HepG2 (cell line): ENCODE data around the gene ZNF451. TPM values are rescaled to one million over a fixed set of nuclear protein-coding genes. Genes with fewer than 3 reads are reported as not detected.
A peak's percentile ranks its signal among the peaks of the same experiment; 100 is the strongest.

Source experiments
- ARID2 ChIP-seq: sonication (generic); formaldehyde crosslinking; IDR thresholded peaks from 2 replicates; pipeline ENCODE4 v1.8.1; 2022; ENCODE audit warnings: mild to moderate bottlenecking, missing genetic modification reagents, borderline replicate concordance
- DRAP1 ChIP-seq: IDR thresholded peaks from 2 replicates; pipeline ENCODE4 v1.6.1; 2016; ENCODE audit warnings: missing genetic modification reagents, missing compliant biosample characterization
- KDM1A ChIP-seq: IDR thresholded peaks from 2 replicates; pipeline ENCODE4 v1.6.1; 2016; ENCODE audit warnings: missing compliant biosample characterization
- KDM5A ChIP-seq: fragments of 200-600 bp; sonication (generic); IDR thresholded peaks from 2 replicates; pipeline ENCODE4 v1.7.0; 2018; ENCODE audit warnings: antibody characterized with exemption, mild to moderate bottlenecking, low read length, borderline replicate concordance
- MTF2 ChIP-seq: sonication (generic); formaldehyde crosslinking; IDR thresholded peaks from 2 replicates; pipeline ENCODE4 v1.5.0; 2020; ENCODE audit warnings: missing genetic modification reagents, borderline replicate concordance
- RELA ChIP-seq: sonication (generic); formaldehyde crosslinking; IDR thresholded peaks from 2 replicates; pipeline ENCODE4 v1.4.0; 2020; ENCODE audit warnings: missing genetic modification reagents
- RXRA ChIP-seq: sonication (generic); formaldehyde crosslinking; IDR thresholded peaks from 2 replicates; pipeline ENCODE4 v1.5.1; 2020; ENCODE audit warnings: missing genetic modification reagents
- SALL2 ChIP-seq: sonication (generic); formaldehyde crosslinking; IDR thresholded peaks from 2 replicates; pipeline ENCODE4 v1.8.1; 2023; ENCODE audit warnings: mild to moderate bottlenecking, missing genetic modification reagents, inconsistent platforms
- SYNCRIP ChIP-seq: fragments of 200-400 bp; formaldehyde crosslinking; IDR thresholded peaks from 2 replicates; pipeline ENCODE4 v1.6.1; 2018; ENCODE audit warnings: mild to moderate bottlenecking, low read depth, low read length; ENCODE audit not compliant: insufficient read depth
- TAF1 ChIP-seq: sonication (generic); formaldehyde crosslinking; IDR thresholded peaks from 2 replicates; pipeline ENCODE4 v1.4.0; 2020; ENCODE audit warnings: missing genetic modification reagents
- TIGD3 ChIP-seq: sonication (generic); formaldehyde crosslinking; IDR thresholded peaks from 2 replicates; pipeline ENCODE4 v1.5.1; 2020; ENCODE audit warnings: mild to moderate bottlenecking, missing genetic modification reagents, borderline replicate concordance
- XBP1 ChIP-seq: sonication (generic); formaldehyde crosslinking; IDR thresholded peaks from 2 replicates; pipeline ENCODE4 v1.5.0; 2020; ENCODE audit warnings: missing genetic modification reagents
- ZBTB39 ChIP-seq: sonication (generic); formaldehyde crosslinking; IDR thresholded peaks from 2 replicates; pipeline ENCODE4 v1.5.0; 2020; ENCODE audit warnings: missing genetic modification reagents
- ZBTB7A ChIP-seq: sonication (generic); formaldehyde crosslinking; IDR thresholded peaks from 2 replicates; pipeline ENCODE4 v1.8.0; 2022; ENCODE audit warnings: mild to moderate bottlenecking, missing genetic modification reagents
- ZNF180 ChIP-seq: sonication (generic); formaldehyde crosslinking; IDR thresholded peaks from 2 replicates; pipeline ENCODE4 v1.4.0; 2020; ENCODE audit warnings: low read depth, missing genetic modification reagents, borderline replicate concordance
- ZNF333 ChIP-seq: sonication (generic); formaldehyde crosslinking; IDR thresholded peaks from 2 replicates; pipeline ENCODE4 v1.4.0; 2020; ENCODE audit warnings: mild to moderate bottlenecking, missing genetic modification reagents, borderline replicate concordance
- ZNF598 ChIP-seq: sonication (generic); formaldehyde crosslinking; IDR thresholded peaks from 2 replicates; pipeline ENCODE4 v1.5.1; 2020; ENCODE audit warnings: mild to moderate bottlenecking, missing genetic modification reagents, borderline replicate concordance
- ZNF83 ChIP-seq: sonication (generic); formaldehyde crosslinking; IDR thresholded peaks from 2 replicates; pipeline ENCODE4 v1.4.0; 2020; ENCODE audit warnings: missing genetic modification reagents, mild to moderate bottlenecking, borderline replicate concordance
- polyA plus RNA-seq, 8 experiments: library from polyadenylated mRNA; depleted of rRNA in 3 of 8; stranded (reverse) in 7 of 8; unstranded in 1 of 8; fragments of >200 nt; fragmentation: Illumina TruSeq in 4 of 8; extraction: Trizol in 4 of 8; gene quantifications; 2 replicates each; pipeline versions ENCODE4 v1.2.1 to v1.2.3, GENCODE V29; 2011 to 2016; ENCODE audit warnings: low read depth in 4 of 8, missing spikeins in 1 of 8, mixed read lengths in 1 of 8; ENCODE audit not compliant: insufficient read depth in 1 of 8
- total RNA-seq, 5 experiments: library from RNA; depleted of rRNA; stranded (reverse); fragments of >200 nt; fragmentation: Illumina TruSeq; extraction: Trizol; gene quantifications; 2 replicates each; pipeline ENCODE4 v1.2.3, GENCODE V29; 2016; ENCODE audit warnings: low read depth in 1 of 5

The ZNF451 gene
- total and polyA plus RNA-seq, 2 of the 13 experiments (the other 11 are each of a cell fraction or from before 2014, with no cell fraction given): 32.1 to 65.7 TPM

- TF ChIP-seq XBP1 (CRISPR knock-in tag): no peak
- peak; percentile 84; the same call in 1 of the 2 replicates for TF ChIP-seq ZBTB39
- peak; percentile 84 for TF ChIP-seq SALL2 (CRISPR knock-in tag)
- no peak for TF ChIP-seq ZNF180 (CRISPR knock-in tag)
- peak; percentile 74 for TF ChIP-seq ZNF598
- TF ChIP-seq ZNF83: peak; percentile 83; the same call in 1 of the 2 replicates
- no peak for TF ChIP-seq KDM5A
- peak; percentile 59; the same call in 1 of the 2 replicates for TF ChIP-seq TIGD3 (CRISPR knock-in tag)
- TF ChIP-seq RXRA: peak; percentile 87
- 0 out of 2 replicates have a peak, but pooled peaks have one; percentile 26 for TF ChIP-seq MTF2 (CRISPR knock-in tag)
- TF ChIP-seq SYNCRIP: no peak
- TF ChIP-seq ZBTB7A (CRISPR knock-in tag): no peak; the same call in 1 of the 2 replicates
- TF ChIP-seq KDM1A (CRISPR knock-in tag): no peak
- TF ChIP-seq ZNF333 (CRISPR knock-in tag): no peak
- TF ChIP-seq DRAP1 (CRISPR knock-in tag): peak; percentile 86
- 0 out of 2 replicates have a peak, but pooled peaks have one; percentile 31 for TF ChIP-seq ARID2 (CRISPR knock-in tag)
- 0 out of 2 replicates have a peak, but pooled peaks have one; percentile 44 for TF ChIP-seq RELA (CRISPR knock-in tag)
- TF ChIP-seq TAF1 (CRISPR knock-in tag): peak; percentile 92
These were observed at the start of gene ZNF451 (continued) for GRCh38 chr6:57089687-57090457.
